Lower leg skin (tissue), 4 donors: ENCODE measurements around the gene RAB3B. TPM values are rescaled to one million over a fixed set of nuclear protein-coding genes. Genes with fewer than 3 reads are reported as not detected.

Experiments
- DNase-seq, 2 donors: peaks; one replicate each; pipeline ENCODE4 v3.0.0-alpha.2; 2019; ENCODE audit warnings: low spot score in 2 of 2
- H3K4me3 ChIP-seq: fragments of 200-600 bp; sonication (generic); 2 replicates; pipeline ENCODE4 v1.5.1; 2017; ENCODE audit warnings: mild to moderate bottlenecking, low read depth; ENCODE audit not compliant: poor library complexity, severe bottlenecking
- CTCF ChIP-seq, 3 donors: fragments of 450-650 bp; IDR thresholded peaks; one replicate each; pipeline ENCODE4 v1.5.1; 2016; ENCODE audit warnings: antibody characterized with exemption in 3 of 3, mild to moderate bottlenecking in 3 of 3, moderate library complexity in 2 of 3
- POLR2A ChIP-seq, 2 donors: fragments of 450-650 bp; IDR thresholded peaks; one replicate each; pipeline ENCODE4 v1.6.1; 2016 to 2017; ENCODE audit warnings: antibody characterized with exemption in 2 of 2, mild to moderate bottlenecking in 1 of 2, moderate library complexity in 1 of 2
- WGBS, 2 donors: methylation state at CpG; one replicate each; pipeline ENCODE4 v1.1.5; 2018; 5-methylcytosine and 5-hydroxymethylcytosine counted together
- intact Hi-C: fragments of 100-400 bp; cut with DNase I; formaldehyde crosslinking; loops from one replicate; pipeline ENCODE4 v1.15.0; 2023; ENCODE audit warnings: low total_unique reads
- total RNA-seq, 4 donors: library from RNA; depleted of rRNA; stranded (reverse); fragments of >200 nt; gene quantifications; one replicate each; pipeline ENCODE4 v1.1.0, GENCODE V29; 2016

Gene RAB3B
- total RNA-seq, 4 donors from 2014 or later, result 2.4 to 13.7 (median 4.3) TPM

- DNase-seq, result no peak
- intact Hi-C loops, result no loop called here
- no peak for TF ChIP-seq POLR2A (IDR thresholded peaks at IDR 0.05)
- TF ChIP-seq CTCF (IDR thresholded peaks at IDR 0.05), result no peak
- 88 to 90% methylated on average over 3 of the region's 3 CpGs for WGBS, 2 donors
- H3K4me3 ChIP-seq, result no peak overlapping the region
Measured at GRCh38 chr1:51982161-51982560, 8.3 kb downstream of the RAB3B start.

GRCh38 chr1:51981555-51981954 is 8.9 kb downstream of the RAB3B start:
- 86 to 93% methylated on average over 1 of the region's 1 CpG for WGBS, 2 donors
- H3K4me3 ChIP-seq, result no peak overlapping the region
- intact Hi-C loops, result no loop called here
- TF ChIP-seq POLR2A (IDR thresholded peaks at IDR 0.05) (no peak), CTCF (IDR thresholded peaks at IDR 0.05) (no peak)
- no peak for DNase-seq

- no peak for DNase-seq
- intact Hi-C loops, result no loop called here
- no peak for TF ChIP-seq CTCF (IDR thresholded peaks at IDR 0.05)
- no peak for TF ChIP-seq POLR2A (IDR thresholded peaks at IDR 0.05)
Measured at GRCh38 chr1:51978099-51978498, 12.4 kb downstream of the RAB3B start.

GRCh38 chr1:51976846-51977602 is 13.5 kb downstream of the RAB3B start:
- no peak for DNase-seq
- WGBS, 2 donors, result 85 to 91% methylated on average over 12 of the region's 12 CpGs
- intact Hi-C loops, result no loop called here
- TF ChIP-seq POLR2A (IDR thresholded peaks at IDR 0.05) (no peak), CTCF (IDR thresholded peaks at IDR 0.05) (no peak)
- H3K4me3 ChIP-seq, result no peak overlapping the region

More at GRCh38 chr1:51978099-51978498, 12.4 kb downstream of the RAB3B start:
- no peak overlapping the region for H3K4me3 ChIP-seq

- intact Hi-C loops, result no loop called here
- WGBS, 2 donors, result 90 to 94% methylated on average over 1 of the region's 1 CpG
- TF ChIP-seq POLR2A (IDR thresholded peaks at IDR 0.05), result no peak
- no peak for TF ChIP-seq CTCF (IDR thresholded peaks at IDR 0.05)
- DNase-seq, result no peak
- no peak overlapping the region for H3K4me3 ChIP-seq
Measured at GRCh38 chr1:51973587-51974474, 16.7 kb downstream of the RAB3B start.
